HT1080 (cell line): Measurements from ENCODE around the gene KRTAP5-10. TPM values are rescaled to one million over a fixed set of nuclear protein-coding genes. Genes with fewer than 3 reads are reported as not detected.
A peak's percentile ranks its signal among the peaks of the same experiment; 100 is the strongest.
"Not testable (repeated sequence)": the region's sequence is repeated elsewhere in the genome, so short reads cannot be mapped to it uniquely, and the experiment has no call there.

Source experiments
- DNase-seq: peaks from one replicate; pipeline ENCODE4 v3.0.0-alpha.2; 2015; ENCODE audit warnings: low read depth
- total RNA-seq: library from RNA; depleted of rRNA; stranded (reverse); fragments of >200 nt; shearing (Covaris generic); gene quantifications from 2 replicates; pipeline ENCODE4 v1.2.3, GENCODE V29; 2014

Gene KRTAP5-10
- total RNA-seq, 1 experiment from 2014 or later, result not detected

DNA sequence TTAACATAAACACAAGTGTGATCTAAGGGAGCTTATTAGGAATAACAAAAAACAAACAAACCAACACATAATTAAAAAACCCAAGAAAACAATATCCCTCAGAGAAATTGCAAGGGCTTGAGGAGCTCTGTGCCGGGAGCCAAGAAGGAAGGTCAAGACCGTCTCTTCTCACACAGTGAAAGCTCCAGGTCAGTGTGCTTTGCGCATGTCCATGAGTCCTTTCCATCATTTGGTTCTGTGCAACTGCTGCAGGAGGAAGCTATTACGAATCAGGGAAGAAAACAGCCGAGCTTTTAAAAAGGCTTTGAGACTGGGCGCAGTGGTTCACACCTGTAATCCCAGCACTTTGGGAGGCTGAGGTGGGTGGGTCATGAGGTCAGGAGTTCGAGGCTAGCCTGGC is 23.0 kb upstream of the KRTAP5-10 start:
- DNase-seq, result no peak

DNA sequence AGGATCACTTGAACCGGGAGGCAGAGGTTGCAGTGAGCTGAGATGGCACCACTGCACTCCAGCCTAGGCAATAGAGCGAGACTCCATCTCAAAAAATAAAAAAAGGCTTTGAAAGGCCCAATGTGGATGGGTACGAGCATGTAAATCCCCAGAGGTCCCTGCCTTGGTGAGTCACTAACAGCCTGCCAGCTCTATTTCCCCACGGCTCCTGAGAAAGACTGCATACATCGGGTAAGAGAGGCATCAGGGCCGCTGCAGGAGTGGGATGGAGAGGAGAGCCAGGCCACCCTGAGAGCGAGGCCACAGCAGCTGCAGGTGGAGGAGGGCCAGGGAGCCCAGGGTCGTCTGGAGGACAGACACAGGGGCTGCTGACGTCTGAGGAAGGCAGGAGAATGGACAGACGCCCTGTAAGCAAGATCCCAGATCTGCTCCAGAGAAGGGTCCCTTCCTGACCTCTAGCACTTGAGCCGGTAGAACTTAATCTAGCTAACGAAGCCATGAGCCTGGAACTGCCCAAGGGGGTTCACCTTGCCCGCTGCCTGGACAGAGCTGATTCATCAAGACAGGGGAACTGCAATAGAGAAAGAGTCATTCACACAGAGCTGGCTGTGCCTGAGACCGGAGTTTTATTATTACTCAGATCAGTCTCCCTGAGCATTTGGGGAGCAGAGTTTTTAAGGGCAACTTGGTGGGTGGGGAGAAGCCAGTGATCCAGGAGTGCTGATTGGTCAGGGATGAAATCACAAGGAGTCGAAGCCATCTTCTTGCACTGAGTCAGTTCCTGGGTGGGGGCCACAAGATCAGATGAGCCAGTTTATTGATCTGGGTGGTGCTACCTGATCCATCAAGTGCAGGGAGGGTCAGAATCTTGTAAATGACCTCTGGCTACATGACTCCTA is 22.2 kb upstream of the KRTAP5-10 start:
- DNase-seq, result no peak

- DNase-seq, result no peak
Observed at GRCh38 chr11:71543866-71544265, 21.5 kb upstream of the KRTAP5-10 start.

DNA sequence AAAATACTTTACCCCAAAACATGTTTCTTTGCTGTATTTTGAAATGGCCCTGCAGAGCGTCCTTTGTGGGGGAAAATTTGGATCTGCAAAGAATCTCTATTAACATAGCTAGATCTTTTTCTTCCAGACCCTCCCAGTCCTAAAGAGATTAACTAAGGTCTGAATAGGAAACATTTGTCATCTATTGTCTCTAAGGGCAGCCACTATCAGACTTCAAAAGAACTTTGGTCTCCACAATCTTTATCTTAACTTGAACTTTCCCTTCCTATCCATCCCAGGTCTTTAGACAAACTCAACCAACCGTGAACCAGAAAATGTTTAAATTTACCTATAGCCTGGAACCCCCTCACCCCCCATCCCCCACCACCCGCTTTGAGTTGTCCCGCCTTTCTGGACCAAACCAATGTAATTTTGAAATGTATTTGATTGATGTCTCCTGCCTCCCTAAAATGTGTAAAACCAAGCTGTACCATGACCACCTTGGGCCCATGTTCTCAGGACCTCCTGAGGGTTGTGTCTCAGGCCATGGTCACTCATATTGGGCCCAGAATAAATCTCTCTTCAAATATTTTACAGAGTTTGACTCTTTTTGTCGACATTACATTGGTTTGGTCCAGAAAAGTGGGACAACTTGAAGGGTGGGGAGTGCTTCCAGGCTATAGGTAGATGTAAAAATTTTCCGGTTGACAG is 20.7 kb upstream of the KRTAP5-10 start:
- DNase-seq, result no peak

DNA sequence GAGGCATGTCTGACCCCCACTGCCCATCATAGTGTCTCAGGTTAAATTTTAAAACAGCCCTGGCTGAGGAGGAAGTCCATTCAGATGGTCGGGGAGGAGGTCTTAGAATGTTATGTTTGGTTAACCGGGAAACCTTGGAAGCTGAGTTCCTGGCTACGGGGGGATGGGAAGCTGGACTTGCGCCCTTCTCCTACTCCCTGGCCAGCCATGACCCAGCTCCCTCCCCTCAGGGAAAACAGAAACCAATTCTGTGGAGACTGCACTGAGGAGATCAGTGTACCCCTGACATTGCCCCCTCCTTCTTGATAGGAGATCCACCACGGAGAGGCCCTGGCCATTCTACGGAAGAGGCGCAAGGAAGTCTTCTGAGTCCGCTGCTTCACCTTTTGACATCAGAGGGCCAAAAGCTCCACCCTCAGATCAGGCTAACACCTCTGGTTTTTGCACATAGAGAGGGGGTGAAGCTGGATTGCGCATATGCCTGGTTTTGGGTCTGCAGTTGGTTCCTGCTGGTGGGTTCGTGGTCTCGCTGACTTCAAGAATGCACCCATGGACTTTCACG is 19.9 kb upstream of the KRTAP5-10 start:
- no peak for DNase-seq

DNA sequence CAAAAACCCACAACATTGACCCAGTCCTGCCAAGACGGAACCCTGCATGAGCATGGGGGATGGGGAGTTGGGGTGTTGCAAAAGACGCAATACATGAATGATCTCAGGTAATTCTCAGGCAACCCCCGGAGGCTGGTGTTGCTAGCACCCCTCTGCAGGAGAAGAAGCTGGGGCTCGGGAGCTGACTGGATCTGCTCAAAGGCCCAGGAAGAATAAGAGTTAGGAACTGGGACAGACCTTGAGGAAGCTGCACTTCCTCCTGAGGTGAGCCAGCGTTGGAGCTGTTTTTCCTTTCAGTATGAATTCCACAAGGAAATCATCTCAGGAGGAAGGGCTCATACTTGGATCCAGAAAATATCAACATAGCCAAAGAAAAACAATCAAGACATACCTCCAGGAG is 17.2 kb upstream of the KRTAP5-10 start, which contains the start of gene KRTAP5-9:
TSS of gene KRTAP5-9 (plus strand) at position 301 of the 400 bp plus-strand sequence. CDS start 238 bp downstream, outside the sequence.
- DNase-seq, result no peak

DNA sequence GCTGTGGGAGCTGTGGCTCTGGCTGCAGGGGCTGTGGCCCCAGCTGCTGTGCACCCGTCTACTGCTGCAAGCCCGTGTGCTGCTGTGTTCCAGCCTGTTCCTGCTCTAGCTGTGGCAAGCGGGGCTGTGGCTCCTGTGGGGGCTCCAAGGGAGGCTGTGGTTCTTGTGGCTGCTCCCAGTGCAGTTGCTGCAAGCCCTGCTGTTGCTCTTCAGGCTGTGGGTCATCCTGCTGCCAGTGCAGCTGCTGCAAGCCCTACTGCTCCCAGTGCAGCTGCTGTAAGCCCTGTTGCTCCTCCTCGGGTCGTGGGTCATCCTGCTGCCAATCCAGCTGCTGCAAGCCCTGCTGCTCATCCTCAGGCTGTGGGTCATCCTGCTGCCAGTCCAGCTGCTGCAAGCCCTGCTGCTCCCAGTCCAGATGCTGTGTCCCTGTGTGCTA is 16.6 kb upstream of the KRTAP5-10 start:
- DNase-seq, result no peak

DNA sequence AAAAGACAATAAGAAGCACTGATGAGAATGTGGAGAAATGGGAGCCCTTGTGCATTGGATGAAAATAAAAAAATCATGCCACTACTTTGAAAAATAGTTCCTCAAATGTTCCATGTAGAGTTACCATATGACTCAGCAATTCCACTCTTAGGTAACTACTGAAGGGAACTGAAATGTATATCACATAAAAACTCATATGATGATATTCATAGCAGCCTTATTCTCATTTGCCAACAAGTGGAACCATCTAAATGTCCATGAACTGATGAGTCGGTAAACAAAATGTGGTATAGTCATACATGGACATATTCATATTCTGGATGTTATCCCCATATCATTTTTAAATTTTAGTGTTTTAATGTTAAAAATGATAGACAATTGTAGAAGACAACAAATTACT is 13.7 kb upstream of the KRTAP5-10 start:
- no peak for DNase-seq

- no peak for DNase-seq
Observed at GRCh38 chr11:71554996-71555395, 10.4 kb upstream of the KRTAP5-10 start.

DNA sequence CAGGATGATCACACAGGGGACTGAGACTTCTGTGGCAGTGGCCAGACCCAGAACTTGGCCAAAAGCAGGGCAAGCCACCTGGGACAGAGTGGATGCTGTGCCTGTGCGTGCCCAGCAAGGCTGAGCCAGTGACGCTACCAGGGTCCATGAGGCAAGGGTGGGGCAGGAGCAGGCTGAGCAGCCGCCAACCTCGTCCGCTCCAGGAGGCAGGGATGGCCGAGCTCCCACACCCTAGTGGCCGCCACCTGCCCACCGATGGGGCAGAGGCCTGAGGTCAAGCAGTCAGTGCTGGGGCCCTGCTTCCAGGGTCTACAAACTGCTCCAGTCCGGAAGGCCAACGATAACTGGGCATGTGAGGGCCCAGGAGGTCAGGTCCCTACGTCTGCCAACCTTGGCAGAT is 9.9 kb upstream of the KRTAP5-10 start:
- no peak for DNase-seq

DNA sequence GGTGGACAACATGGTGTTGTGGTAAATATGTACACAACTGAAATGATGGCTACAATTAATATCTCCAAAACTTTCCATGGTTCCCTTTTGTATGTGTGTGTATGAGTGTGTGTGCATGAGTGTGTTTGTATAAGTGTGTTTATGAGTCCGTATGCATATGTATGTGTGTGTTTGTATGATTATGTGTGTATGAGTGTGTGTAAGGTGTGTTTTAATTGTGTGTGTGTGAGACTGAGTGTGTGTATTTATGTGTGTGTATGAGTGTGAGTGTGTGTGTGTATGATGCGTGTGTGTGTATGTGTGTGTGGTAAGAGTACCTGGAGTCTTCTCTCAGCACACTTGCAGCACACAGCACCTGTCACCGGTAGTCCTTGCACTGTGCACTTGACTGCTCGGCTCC is 9.3 kb upstream of the KRTAP5-10 start:
- DNase-seq, result no peak

- DNase-seq, result no peak
Observed at GRCh38 chr11:71557257-71557656, 8.1 kb upstream of the KRTAP5-10 start.

- DNase-seq, result no peak
Observed at GRCh38 chr11:71558996-71559395, 6.4 kb upstream of the KRTAP5-10 start.

- DNase-seq, result no peak
Observed at GRCh38 chr11:71562120-71562519, 3.2 kb upstream of the KRTAP5-10 start.

DNA sequence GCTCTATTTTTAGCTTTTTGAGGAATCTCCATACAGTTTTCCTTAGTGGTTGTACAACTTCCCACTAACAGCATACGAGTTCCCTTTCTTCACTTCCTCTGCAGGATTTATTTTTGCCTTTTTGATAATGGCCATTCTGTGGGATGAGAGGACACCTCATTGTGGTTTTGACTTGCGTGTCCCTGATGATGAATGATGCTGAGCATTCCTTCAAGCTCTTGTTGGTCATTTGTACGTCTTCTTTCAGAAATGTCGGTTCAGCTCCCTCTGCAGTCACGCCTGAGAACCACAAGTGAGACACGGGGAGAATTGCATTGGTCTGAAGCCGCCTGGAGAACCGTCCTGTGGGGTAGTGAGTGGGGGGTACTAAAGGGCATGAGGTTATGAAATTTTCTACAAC is 2.0 kb upstream of the KRTAP5-10 start:
- peak; percentile 55 for DNase-seq

GRCh38 chr11:71564430-71564829 is 933 bp upstream of the KRTAP5-10 start:
- DNase-seq, result no peak

DNA sequence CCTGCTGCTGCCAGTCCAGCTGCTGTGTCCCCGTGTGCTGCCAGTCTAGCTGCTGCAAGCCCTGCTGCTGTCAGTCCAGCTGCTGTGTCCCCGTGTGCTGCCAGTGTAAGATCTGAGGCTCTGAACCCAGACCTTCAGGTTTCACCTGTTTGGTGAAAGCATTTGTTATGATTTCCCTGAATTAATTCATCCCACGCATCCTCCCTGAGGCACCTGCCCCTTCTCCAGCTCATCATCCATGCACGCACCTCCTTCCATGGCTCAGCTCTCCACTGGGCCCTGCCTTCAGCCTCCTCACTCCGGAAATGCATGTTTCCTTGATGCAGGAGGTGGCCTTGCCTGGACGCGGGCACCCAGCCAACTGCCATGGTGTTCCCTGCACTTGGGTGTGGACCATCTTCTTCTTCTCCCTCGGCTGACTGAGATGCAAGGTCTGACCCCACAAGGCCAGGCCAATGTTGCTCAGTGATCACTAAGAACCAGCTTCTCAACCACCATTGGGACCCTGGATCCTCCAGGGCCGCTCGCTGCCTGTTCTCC is 788 bp downstream of the KRTAP5-10 start:
- DNase-seq, result no peak

DNA sequence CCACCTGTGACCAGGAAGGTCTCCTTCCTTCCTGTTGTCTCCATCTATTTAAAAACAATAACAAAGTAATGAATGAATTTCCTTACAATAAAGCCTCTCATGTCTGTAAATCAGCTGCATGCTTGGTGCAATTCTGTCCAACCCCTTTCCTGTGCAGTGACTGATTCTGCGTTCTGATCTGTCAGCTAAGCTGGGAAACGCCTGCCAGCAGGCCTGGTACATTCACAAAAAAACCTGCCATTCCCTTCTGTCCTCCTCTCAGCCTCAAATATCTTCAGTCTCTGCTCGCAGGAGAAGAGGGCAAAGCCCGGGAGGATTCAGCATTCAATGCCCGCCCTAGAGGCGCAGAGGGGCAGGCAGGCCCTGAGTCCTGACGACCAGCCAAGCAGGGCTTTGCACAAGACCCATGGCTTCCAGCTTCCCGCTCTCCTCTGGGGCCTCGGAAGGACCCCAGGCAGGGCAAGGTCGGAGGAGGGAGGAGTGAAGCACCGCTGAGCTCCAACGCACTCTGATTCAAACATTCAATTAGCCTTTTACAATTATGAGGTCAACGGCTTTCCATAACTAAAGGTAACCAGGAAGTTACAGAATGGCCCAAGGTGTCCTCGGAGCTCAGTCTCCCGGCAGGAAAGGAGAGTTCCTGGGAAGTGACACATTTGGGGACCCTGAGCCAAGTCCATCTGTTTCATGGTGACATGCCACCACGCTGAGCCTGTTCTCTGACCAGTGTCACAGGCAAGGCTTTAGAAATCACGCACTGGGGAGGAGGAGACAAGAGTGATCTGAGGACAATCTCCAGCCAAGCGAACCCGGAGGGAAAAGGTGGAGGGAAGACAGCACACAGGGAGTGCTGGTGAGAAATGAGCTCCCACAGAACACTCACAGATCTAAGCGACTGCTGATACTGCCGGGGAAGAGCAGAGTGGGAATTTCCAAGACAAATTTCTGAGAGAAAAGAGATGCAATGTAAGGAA is 1.6 kb downstream of the KRTAP5-10 start:
- not testable (repeated sequence) for DNase-seq

DNA sequence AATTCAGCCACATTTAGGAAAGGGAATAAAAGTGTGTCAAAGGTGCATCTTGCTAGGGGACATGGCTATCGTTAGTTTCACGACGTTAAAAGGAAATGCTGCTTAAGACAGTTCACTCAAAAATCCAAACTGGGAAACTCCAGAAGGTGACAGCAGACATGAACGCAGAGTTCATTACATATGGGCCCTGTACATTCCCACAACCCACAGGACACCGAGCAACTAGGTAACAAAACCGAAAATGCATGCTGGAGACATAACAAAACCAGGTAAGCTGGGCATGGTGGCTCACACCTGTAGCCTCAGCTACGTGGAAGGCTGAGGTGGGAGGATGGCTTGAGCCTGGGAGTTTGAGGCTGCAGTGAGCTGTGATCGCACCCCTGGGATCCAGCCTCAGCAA is 2.3 kb downstream of the KRTAP5-10 start:
- DNase-seq, result not testable (repeated sequence)

DNA sequence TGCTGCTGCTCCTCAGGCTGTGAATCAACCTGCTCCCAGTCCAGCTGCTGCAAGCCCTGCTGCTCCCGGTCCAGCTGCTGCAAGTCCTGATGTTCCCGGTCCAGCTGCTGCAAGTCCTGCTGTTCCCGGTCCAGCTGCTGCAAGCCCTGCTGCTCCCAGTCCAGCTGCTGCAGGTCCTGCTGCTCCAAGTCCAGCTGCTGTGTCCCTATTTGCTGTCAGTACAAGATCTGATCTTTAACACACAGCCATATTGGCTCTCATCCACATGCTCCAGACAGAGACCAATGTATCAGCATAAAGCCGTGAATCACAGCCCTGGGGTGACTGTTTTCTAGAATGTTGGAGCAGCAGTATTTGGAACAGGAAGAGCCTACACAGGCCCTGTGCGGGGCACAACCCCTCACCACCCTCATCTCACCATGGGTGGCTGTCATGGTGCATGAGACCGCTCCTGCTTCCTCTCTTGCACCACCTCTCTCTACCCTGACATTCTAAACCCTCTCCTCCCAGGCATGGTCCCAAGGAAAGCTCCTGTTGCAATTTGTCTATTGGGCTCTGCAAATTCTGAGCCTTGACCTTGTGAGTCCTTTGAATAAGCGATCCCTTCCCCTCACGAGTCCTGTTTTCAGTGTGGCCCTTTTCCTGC is 3.5 kb downstream of the KRTAP5-10 start:
- no peak for DNase-seq
